GM21381 (cell line): Measurements from ENCODE around the gene TRUB1.
"Not testable (repeated sequence)": the region's sequence is repeated elsewhere in the genome, so short reads cannot be mapped to it uniquely, and the experiment has no call there.

Experiments used
- ATAC-seq: cut with Tn5 transposase; IDR thresholded peaks from one replicate; pipeline ENCODE4 v1.9.1; 2021; ENCODE audit warnings: mild to moderate bottlenecking, moderate library complexity; ENCODE audit not compliant: unreplicated experiment

TRUB1 gene

DNA sequence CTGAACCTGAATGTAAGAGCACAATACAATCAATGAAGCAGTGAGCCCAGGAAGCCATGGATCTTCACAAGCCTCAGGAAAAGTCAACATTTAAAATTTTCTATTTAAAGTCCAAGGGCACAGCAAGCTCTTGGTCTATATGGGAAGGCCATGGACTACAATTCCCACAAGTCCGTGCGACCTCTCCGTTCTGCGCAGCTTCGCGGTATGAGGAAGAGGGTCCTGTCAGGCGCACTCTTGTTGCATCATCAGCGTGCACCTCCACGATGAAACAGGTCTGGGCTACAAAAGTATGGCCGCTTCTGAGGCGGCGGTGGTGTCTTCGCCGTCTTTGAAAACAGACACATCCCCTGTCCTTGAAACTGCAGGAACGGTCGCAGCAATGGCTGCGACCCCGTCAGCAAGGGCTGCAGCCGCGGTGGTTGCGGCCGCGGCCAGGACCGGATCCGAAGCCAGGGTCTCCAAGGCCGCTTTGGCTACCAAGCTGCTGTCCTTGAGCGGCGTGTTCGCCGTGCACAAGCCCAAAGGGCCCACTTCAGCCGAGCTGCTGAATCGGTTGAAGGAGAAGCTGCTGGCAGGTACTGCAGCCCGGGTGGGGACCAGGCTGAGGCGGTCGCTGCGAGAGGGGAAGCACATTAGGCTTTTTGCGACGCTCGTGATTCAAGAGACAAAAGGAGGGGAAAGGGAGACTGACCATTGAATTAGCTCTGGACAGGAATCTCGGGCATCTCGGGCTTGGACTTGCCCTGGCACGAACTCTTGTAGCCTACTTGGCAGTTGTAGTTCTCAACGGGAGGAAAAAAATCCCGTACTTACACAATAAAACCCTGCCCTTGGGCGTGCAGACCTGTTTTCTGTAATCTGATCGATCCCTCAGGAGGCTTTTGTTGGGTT is at the start of gene TRUB1:
Gene TRUB1 (plus strand): TSS at position 234 of the 894 bp plus-strand sequence. CDS start 59 bp downstream, at position 293.
- peak; percentile 100 for ATAC-seq

GRCh38 chr10:114893251-114893650 is 44.7 kb upstream of the TRUB1 start:
- no peak for ATAC-seq

GRCh38 chr10:114894911-114895310 is 43.1 kb upstream of the TRUB1 start:
- ATAC-seq: no peak

GRCh38 chr10:114897011-114897410 is 41.0 kb upstream of the TRUB1 start:
- ATAC-seq: not testable (repeated sequence)

DNA sequence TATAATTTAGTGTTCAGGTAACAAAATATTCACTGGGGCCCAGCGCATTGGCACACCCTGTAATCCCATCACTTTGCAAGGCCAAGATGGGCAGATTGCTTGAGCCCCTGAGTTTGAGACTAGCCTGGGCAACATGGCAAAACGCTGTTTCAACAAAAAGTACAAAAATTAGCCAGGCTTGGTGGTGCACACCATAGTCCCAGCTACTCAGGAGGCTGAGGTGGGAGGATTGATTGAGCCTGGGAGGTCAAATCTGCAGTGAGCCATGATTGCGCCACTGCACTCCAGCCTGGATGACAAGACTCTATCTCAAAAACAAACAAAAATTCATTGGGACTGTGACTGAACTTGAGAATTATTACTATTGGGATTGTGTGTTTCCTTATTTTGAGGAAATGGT is 40.4 kb upstream of the TRUB1 start:
- ATAC-seq: no peak

GRCh38 chr10:114899982-114900381 is 38.0 kb upstream of the TRUB1 start:
- ATAC-seq: no peak

- ATAC-seq: no peak
Measured at GRCh38 chr10:114900658-114901057, 37.3 kb upstream of the TRUB1 start.

DNA sequence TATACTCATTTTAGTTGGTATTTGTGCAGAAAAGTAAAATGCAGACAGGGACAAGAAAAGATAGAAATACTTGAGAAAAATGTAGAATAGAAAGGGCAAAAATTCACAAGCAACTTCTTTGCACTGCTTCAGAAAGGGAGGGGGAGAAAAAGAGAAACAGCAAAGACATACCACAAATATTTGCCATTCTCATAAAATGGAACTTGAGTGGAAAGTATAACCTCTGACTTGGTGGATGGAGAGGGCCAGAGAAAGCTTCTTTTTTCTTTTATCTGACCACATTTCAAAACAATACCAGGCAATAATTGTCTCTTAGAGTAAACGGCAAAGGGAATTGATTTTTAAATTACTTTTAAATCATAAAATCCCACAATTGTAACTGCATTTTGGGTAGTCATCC is 35.8 kb upstream of the TRUB1 start:
- no peak for ATAC-seq

DNA sequence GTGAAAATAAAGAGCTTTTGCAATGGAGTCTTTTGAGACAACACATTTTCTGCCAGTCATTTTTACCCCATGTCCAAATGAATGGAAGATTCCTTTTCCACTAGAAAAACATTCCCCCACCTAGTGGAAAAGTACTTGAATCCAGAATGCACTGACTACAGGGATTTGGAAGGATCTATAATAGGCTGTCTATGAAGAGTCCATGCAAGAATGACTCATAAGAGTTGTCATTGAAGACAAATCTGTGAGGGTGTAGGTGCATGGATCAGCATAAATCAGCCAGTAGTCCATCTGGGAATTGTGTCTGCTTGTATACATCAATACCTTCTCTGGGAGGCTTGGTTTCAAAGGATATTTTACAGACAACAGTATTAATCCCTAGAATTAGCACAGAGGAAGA is 32.5 kb upstream of the TRUB1 start:
- no peak for ATAC-seq

GRCh38 chr10:114906981-114907380 is 31.0 kb upstream of the TRUB1 start:
- no peak for ATAC-seq

GRCh38 chr10:114908896-114909295 is 29.1 kb upstream of the TRUB1 start:
- no peak for ATAC-seq

DNA sequence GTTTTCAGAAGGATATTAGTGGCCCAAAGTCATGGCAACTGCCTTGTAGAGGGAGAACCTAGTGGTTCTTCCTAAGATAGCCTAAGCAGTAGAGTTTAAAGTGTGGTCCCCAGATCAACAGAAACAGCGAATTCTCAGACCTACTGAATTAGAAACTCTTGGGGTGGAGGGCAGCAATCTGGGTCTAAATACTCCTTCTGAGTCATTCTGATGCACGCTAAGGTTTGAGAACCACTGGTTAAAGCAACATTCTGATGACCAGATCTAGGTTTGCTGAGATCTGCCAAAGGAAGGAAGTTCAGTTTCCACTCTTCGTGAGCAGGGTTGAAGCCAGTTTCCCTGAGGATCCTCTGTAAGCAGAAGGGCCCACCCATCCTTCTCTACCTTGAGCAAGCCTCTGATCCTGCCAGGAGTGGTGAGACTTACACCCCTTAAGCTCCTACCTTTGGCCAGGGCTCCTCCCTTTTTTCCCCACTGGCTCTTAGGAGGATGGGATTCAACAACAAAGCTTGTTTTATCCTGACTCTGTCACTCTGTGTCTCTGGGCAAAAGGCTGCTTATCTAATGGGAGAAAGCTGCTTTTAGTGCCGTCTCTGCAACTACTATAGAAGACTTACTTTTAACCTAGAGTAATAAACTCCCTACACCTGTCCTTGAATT is 26.8 kb upstream of the TRUB1 start:
- peak; percentile 66 for ATAC-seq

GRCh38 chr10:114911801-114912469 is 26.1 kb upstream of the TRUB1 start:
- ATAC-seq: no peak

DNA sequence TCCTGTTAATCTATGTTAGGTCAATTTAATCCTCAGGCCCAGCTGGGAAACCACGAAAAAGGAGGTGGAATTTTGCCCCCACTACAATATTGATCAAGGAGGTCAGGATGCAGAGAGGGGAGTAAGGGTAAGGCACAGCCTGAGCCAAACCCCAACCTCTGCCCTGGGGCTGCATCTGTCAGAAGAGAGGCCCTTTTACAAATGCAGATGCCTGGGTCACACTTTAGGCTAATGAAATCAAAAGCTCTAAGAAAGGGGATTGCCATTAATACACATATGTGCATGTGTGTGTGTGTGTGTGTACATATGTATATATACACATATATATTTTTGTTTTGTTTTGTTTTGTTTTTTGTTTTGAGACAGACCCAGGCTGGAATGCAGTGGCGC is 25.5 kb upstream of the TRUB1 start:
- no peak for ATAC-seq

DNA sequence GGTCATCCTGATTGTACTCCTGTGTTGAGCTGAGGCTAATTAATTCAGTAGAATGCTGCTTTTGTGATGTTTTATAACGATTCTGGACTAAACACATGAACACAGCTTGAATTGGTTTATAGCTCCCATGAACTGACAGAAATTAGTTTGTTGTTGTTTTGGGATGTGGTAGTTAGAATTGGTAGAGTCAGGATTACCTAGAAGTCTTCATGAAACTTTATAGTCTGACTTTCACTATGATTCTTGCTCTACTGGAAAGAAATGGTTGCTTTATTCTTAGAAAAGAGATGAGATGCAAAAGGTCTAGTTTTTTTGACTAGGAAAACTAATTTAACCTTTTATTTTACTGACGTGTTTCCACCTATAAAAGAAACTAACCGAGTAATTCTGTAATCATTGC is 23.4 kb upstream of the TRUB1 start:
- ATAC-seq: no peak

DNA sequence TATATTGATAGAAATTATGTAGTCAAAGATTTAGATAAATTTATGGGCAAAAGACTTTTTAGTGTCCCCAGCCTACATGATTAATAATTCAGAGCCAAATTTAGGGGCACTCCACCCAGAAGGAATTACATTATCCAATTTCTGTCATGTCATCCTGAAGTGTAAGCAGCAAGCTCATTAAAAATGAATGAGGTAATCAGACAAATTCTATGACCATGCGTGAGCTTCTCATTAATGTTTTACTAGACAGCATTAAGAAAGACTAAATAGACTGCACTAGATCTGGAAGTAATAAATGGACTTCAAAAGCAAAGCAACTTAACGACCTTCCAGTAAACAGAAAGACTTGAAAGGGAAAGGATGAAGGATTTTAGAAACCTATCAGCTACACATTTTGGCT is 22.7 kb upstream of the TRUB1 start:
- no peak for ATAC-seq

DNA sequence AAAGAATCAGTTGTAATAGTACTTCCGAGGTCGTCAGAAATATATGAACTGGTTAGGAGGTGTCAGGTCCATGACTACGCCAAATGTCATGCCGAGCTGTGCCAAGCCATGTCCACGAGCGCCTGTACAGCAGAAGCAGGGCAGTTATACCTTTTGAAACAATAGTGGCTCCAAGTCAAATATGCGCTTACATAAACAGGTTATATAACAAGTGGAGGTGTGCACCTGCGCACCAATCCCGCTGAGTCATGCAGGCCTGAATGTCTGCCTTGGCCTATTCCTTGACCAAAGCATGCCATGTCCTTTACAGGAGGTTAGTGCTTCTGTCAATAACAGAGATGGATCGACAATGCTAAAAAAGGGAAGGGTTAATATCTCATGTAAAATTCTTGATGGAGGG is 21.3 kb upstream of the TRUB1 start:
- no peak for ATAC-seq

- no peak for ATAC-seq
Measured at GRCh38 chr10:114917459-114917858, 20.5 kb upstream of the TRUB1 start.

DNA sequence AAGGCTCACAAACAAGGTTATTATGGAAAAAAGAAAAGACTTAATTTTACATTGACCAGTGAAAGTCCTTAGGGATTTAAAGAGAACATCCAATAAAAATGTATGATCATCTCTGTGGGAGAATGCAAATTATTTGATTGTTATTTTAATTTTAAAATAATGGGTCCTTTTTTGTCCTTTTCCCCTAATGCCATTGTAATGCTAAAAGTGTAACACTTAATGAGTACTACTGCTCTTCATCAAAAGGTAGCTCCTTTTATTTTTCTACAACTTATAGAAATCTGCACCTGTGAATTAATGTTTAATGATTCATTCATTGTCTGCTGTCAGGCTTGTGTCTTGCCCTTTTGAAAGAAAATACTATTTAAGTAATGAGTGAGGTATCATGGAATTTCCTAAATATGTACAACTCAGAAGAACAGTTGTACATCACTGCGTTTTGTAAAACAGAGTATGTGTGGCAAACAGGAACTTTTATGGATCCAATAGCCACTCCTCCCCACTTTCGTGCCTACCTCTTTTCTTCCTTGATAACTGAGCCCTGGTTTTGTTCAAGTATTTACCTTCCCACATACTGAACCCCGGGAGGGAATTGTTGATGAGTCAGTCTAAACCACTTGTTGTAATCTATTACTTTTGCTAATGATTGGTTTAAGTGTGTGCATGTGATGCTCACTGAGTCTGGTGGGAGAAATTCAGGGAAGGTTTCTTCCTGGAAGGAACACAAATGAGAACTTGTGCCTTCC is 19.9 kb upstream of the TRUB1 start:
- ATAC-seq: no peak

DNA sequence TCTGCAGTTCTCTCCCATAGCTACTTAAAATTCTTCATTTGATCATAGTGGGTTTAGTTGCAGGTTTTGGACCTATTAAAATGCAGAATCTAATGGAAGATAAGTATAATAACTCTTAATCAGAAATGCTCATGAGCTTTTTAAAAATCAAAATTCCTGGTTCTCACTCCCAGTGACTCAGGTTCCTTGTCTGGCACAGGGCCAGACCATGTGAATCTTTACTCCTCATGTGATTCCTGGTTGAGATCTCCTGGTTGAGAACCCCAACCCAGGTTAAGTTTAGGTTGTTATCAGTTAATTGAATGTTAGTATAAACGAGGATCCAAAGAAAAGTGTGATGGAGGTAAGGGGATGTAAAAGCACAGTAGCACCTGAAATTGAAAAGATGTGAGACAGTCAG is 17.5 kb upstream of the TRUB1 start:
- ATAC-seq: no peak

DNA sequence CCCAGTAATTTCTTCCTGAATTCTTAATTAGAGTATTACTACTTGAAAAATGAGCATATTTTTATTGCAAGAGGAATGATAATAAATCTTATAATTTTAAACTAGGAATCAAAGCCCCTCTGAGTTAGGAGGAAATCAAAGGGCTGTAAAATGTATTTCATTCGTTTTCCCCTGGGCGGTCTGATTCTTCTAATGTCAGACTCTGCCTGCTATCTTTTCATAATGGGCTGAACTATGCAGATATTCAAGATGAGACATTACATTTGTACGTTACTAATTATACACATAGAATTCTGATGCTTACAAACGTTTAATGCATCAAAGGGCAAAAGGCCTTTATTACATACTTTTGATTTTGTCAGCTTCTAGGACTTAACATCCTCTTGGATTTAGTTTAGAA is 16.0 kb upstream of the TRUB1 start:
- no peak for ATAC-seq
